SH-SY5Y (cell line): ENCODE measurements around the gene LITAFD.

Source experiments
- GATA2 ChIP-seq: IDR thresholded peaks from 2 replicates; pipeline ENCODE4 v1.6.1; 2011; ENCODE audit warnings: mild to moderate bottlenecking, low read depth, low read length
- GATA3 ChIP-seq: IDR thresholded peaks from 2 replicates; pipeline ENCODE4 v1.6.1; 2011; ENCODE audit warnings: low read depth, mild to moderate bottlenecking, low read length, moderate library complexity

DNA sequence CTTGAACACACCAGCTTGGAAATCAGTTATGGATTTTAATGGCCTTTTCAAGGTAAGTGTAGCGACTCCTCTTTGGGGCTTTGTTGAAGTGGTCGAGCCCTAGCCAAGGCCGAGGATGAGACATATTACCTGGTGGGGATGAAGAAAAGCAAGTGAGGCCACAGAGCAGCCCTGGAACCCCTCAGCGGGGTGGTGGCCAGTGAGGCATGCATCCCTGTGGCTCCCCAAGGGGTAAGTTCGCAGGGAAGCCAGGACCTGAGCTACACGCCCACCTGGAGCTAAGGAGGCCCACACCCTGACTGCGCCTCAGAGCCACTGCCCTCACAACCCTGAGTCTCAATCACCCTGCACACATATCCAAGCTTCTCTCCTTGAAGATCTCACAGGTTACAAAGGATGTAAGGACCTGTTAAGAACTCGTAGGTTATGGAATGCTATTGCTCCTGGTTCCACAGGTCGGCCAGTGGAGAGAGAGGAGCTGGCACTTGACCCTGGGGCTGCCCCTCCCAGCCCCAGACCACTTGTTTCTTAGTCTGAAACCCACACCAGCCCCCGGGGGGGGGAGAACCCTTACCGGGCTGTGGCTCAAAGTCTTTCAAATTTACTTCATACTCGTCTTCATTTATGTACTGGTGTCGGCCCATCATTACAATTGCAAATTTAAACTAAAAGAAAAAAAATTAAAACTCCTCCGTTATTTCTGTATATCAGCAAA lies 12.0 kb downstream of the LITAFD start:
- TF ChIP-seq GATA2 (no peak), GATA3 (no peak)
